Measurements from ENCODE around the gene BMAL1.
A peak's percentile ranks its signal among the peaks of the same experiment; 100 is the strongest.

DNA sequence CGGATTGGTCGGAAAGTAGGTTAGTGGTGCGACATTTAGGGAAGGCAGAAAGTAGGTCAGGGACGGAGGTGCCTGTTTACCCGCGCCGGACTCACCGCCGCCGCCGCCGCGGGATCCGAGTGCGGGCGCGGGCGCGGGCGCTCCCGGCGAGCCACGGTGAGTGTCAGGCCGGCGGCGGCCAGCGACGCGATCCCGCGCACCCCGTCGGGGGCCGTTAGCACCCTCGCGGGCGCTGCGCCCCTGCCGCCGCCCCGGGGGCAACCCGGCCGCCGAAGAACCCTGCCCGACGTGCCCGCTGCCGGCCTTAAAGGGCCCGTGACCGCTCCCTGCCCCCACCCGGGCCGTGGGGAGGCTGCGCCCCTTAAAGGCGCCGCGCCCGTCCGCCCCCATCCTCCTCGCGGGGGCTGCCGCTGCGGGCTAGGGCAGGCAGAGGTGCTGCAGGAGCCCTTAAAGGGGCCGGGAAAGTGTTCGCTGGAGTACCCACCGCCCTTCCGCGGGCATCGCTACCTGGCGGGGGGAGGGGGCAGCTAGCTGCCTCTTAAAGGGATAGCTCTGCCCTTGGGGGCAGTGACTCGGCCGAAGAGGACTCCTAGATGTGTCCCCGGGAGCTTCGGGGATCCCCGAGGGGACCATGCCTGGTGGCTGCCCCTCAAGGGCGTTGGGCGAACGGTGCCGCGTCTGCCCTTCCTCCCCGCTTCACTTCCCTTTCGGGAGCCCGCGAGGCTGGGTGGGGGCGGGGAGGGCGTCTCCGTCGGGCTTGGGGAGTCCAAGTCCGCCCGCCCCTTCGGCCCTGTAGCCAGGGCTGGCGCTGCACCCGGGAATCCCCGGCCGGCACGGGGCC is at the start of gene BMAL1:
- TF ChIP-seq, protein P1, sequence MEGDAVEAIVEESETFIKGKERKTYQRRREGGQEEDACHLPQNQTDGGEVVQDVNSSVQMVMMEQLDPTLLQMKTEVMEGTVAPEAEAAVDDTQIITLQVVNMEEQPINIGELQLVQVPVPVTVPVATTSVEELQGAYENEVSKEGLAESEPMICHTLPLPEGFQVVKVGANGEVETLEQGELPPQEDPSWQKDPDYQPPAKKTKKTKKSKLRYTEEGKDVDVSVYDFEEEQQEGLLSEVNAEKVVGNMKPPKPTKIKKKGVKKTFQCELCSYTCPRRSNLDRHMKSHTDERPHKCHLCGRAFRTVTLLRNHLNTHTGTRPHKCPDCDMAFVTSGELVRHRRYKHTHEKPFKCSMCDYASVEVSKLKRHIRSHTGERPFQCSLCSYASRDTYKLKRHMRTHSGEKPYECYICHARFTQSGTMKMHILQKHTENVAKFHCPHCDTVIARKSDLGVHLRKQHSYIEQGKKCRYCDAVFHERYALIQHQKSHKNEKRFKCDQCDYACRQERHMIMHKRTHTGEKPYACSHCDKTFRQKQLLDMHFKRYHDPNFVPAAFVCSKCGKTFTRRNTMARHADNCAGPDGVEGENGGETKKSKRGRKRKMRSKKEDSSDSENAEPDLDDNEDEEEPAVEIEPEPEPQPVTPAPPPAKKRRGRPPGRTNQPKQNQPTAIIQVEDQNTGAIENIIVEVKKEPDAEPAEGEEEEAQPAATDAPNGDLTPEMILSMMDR (IDR thresholded peaks at IDR 0.05): no peak
- peak; percentile 62 to 76 for TF ChIP-seq POLR2A (IDR thresholded peaks at IDR 0.05)
